8988T (cell line): ENCODE measurements around the gene MAP2K4.
"Not testable (repeated sequence)": the region's sequence is repeated elsewhere in the genome, so short reads cannot be mapped to it uniquely, and the experiment has no call there.

Experiments used
- DNase-seq: peaks from one replicate; pipeline ENCODE4 v3.0.0; 2011

The MAP2K4 gene

DNA sequence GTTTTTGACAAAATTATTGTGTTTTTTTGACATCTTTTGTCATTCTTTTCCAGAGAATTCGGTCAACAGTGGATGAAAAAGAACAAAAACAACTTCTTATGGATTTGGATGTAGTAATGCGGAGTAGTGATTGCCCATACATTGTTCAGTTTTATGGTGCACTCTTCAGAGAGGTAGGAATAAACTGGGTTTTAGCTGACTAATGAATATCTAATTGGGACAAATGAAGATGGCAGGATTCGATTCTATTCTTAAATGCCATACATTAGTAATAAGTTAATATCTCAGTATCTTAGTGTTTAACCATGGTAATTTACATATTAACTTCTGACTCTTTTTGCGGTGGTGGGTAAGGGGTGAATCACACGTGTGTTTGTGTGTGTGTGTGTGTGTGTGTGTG is 74.8 kb downstream of the MAP2K4 start:
- DNase-seq, result no peak

DNA sequence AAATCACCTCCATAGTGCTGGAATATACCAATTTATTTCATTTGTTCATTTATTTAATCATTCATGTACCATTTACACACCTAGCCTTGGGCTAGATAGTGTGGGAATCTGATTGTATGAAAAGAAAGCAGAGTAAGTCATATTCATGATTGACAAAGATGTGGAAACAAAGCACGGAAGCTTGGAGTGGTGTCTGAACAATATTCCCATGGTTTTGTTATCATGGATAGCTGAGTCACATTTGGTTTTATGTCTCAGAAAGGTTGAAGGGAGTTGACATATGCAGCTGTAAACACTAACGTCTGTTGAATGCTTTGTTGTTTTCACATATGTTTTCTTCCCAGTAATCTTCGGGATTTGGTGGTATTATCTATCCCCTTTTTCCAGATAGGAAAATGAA is 76.6 kb downstream of the MAP2K4 start:
- no peak for DNase-seq

DNA sequence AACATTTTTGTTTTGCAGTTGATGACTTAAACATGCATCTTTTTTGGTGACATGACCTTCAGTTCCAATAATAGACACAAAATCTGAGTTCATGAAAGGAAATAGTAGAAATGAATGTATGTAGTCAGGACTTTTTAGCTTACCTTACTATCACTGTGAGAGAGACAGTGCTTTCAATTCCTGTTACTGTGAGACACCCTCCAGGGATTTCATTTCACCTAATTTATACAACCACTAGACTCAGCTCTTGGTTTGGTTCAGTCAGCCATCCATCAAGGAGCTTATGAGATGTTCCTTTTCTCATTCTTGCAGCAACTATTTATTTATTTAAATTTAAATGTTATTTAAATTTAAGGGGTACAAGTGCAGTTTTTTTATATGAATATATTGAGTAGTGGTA is 77.9 kb downstream of the MAP2K4 start:
- DNase-seq, result no peak

DNA sequence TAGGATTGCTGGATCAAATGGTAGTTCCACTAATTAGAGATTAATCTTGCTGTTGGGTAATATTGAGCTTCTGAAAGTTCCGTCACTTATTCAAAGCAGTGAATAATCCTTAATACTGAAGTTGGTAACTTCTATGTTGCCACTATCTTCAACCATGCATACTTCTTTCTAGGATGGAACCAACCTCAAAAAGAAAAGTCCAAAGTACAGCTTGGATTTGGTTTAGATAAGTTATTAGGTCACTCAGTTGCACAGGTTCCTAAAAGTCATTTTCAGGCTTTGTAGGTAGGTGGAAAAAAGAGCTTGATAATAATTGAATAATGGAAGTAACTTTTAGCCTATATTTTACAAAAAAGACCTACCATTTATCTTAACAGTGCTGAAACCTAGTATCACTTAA is 78.7 kb downstream of the MAP2K4 start:
- DNase-seq, result no peak

GRCh38 chr17:12104831-12105230 is 84.2 kb downstream of the MAP2K4 start:
- DNase-seq, result no peak

GRCh38 chr17:12107905-12108304 is 87.2 kb downstream of the MAP2K4 start:
- no peak for DNase-seq

DNA sequence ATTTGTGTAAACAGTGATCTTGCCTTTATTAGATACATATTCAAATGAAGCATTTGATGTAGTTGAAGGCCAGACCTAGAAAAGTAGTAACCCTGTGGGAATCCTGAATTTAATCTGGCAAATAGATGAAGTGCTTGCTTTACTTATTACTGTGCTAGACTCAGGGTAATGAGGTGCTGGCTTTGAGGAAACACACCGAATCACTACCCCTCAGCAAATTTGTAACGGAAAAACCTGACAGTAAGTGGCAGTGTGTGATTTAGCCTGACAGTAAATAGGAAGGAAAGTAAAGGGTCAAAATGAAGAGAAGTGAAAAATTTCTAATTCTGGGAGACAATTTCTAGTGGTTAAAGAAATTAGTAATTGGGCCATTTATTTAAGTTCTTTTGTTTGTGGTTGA is 90.2 kb downstream of the MAP2K4 start:
- DNase-seq, result no peak

DNA sequence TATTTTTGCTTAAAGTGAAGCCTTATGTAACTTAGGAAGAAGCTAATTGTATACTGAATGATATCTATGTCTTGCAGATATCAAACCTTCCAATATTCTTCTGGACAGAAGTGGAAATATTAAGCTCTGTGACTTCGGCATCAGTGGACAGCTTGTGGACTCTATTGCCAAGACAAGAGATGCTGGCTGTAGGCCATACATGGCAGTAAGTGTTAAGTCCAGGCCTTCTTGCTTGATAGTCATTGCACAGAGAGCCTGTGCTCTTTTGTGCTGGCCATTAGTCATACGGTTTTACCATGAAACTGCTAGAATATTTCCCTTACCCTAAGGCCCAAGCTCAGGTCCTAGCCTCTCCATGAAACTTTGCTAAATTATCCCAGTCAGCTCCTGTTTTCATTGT is 92.5 kb downstream of the MAP2K4 start:
- no peak for DNase-seq

GRCh38 chr17:12114686-12115418 is 94.2 kb downstream of the MAP2K4 start:
- no peak for DNase-seq

DNA sequence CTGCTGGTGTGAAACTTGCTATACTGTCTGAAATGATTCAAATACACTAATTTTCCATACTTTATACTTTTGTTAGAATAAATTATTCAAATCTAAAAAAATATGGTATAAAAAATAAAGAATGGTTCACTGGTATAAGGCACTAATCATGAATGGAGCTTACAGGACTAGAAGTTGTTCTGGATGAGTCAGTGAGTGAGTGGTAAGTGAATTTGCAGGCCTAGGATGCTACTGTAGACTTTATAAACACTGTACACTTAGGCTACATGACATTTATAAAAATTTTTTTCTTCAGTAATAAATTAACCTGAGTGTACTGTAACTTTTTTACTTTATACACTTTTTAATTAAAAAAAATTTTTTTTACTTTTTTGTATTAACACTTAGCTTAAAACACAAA is 95.5 kb downstream of the MAP2K4 start:
- no peak for DNase-seq

DNA sequence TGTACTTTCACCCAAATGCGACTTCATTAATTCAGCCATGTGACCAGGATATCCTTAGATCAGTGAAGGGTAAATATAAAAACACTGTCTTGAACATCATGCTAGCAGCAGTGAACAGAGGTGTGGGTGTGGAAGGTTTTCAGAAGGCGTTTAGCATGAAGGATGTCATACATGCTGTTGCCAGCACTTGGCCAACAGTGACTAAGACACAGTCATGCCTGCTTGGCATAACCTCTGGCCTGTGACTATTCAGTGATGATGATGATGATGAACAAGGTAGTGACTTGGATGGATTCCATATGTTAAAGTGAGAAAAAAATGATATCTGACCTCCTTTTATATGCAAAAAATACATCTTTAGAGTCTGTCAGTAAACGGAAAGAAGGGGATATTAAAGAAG is 97.9 kb downstream of the MAP2K4 start:
- DNase-seq, result no peak

- DNase-seq, result no peak
Observed at GRCh38 chr17:12122075-12122474, 101.4 kb downstream of the MAP2K4 start.

DNA sequence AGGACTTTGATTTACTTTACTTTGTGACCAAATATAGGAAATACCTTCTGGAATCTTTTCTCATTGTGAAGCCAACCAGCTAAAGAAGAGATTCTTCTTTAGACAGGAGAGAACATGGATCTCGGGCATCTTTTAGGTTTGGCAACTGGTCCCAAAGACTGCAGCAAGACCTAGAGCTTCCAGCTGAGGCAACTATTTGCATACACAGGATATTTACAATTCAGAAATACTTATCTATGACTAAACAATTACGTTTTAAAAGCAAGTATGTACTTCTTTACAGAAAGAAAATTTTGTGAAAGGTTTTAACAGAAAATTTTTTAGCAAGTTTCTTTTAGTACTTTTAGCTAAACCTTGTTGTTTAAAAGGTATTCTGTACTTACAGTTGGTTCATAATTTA is 106.5 kb downstream of the MAP2K4 start:
- DNase-seq, result no peak

DNA sequence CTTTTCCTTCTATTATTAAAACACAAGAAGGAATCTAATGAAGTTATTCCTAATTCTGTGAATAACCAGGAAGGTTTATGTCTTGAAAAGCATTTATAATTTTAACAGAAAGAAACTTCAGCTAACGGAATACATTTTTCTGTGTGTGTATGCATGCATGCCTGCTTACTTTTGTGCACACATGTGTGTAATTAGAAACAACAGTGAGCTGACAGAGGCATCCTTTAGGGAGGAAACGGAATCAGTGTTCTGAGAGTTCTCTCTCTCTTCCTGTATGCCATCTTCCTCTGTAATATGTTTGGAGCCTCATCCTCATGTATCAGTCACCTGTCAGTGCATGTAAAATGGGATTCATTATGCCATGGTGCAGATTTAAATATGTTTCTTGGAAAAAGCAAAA is 107.0 kb downstream of the MAP2K4 start:
- DNase-seq, result no peak

GRCh38 chr17:12128946-12129345 is 108.3 kb downstream of the MAP2K4 start:
- DNase-seq, result no peak

DNA sequence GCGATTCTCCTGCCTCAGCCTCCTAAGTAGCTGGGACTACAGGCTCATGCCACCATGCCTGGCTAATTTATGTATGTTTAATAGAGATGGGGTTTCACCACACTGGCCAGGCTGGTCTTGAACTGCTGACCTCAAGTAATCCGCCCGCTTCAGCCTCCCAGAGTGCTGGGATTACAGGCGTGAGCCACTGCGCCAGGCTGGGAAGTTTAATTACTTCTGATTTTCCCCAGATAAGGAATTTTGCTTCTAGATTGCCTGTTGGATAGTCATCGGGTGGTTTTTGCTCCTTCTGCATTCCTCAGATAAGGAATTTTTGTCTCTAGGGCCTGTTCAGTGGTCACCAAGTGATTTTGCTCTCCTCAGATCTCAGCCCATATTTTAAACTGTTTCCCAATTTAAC is 112.5 kb downstream of the MAP2K4 start:
- no peak for DNase-seq

GRCh38 chr17:12134101-12134500 is 113.4 kb downstream of the MAP2K4 start:
- no peak for DNase-seq

DNA sequence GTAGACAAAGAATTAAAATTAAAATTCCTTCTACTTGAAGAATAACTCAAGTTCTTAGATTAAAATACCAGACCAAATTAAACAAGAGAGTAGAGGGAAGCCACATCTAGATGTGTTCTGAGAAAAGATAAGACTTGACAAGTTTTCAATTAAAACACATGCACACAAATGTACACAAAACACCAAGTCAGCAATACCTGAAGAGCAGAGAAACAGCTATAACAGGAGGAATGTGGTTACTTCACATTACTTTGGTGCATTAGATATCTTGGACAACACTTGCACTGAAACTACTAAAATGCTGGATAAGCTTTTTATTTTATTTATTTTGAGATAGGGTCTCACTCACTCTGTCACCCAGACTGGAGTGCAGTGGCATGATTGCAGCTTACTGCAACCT is 113.9 kb downstream of the MAP2K4 start:
- no peak for DNase-seq

GRCh38 chr17:12136243-12136642 is 115.6 kb downstream of the MAP2K4 start:
- DNase-seq, result no peak

GRCh38 chr17:12136646-12137045 is 116.0 kb downstream of the MAP2K4 start:
- DNase-seq, result no peak

DNA sequence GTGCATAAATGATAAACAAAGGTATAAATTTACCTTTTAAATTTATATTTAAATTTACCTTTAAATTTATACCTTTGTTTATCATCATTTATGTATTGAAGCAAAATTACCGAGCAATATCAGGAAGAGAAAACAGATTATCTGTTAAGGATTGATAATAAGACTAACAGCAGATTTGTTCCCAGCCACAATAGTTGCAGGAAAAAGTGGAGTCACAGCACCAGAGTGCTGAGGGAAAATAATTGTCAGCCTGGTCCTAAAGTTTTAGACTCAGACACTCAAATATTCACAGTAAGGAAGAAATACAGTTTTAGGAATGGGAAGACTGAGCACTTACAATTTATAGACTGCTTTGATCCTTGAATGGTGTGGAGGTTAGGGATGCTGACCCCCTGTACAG is 117.2 kb downstream of the MAP2K4 start:
- DNase-seq, result no peak

DNA sequence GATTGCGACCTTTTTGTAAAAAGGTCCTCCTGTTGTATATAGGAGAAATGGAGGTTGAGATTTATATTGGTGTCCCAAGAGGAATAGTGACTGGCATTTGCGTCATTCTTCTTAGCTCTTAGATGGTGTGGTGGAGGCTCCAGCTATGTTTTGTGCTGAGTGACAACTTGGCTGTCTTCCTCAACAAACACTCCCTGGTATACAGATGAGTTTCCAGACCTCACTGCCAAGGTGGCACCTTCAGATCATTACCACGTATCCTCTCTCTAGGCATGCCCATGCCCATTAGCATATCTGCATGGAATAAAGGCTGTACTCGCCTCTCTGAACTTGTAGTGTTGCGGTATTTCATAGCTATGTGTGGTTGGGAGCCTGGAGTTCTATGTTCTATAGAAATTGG is 120.0 kb downstream of the MAP2K4 start:
- DNase-seq, result no peak

- DNase-seq, result not testable (repeated sequence)
Observed at GRCh38 chr17:12162187-12162586, 141.5 kb downstream of the MAP2K4 start.

- no peak for DNase-seq
Observed at GRCh38 chr17:12164085-12164484, 143.4 kb downstream of the MAP2K4 start.

DNA sequence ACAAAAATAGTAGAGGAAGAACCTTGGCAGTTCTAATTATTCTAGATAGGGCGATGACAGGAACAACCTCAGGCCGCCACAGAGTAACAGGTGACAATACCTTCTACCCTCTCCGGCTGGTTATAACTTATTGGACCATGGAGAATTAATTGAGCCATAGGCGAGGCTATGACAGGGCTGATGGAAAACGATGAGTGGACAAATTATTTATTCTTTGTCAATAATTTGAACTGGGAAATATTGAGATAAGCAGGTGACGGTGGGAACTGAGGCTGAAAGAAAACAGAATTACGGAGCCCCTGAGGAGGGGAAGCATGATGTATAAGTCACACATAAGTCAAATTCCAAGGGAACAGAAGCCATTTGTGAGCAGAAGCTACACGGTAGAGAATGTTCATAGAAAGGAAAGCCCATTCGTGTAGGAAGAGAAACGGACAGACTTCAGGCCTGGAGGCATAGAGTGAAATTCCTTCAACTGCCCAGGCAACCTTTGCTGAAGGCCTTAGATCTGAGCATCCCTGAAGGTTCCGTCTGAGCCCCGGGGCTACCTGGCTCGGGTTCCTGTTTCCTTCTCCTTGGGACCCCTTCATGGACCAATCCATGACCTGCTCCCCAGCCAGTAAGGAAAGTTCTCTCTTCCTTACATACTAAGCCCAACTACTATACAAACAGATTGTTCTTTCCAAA is 158.1 kb downstream of the MAP2K4 start:
- DNase-seq, result no peak
